ENCODE data around the gene NRARP. TPM values are rescaled to one million over a fixed set of nuclear protein-coding genes. Genes with fewer than 3 reads are reported as not detected.
A peak's percentile ranks its signal among the peaks of the same experiment; 100 is the strongest.

Gene NRARP
- total RNA-seq, 2 experiments from 2014 or later: 3.3 to 4.4 TPM

GRCh38 chr9:137294091-137294680 is 7.9 kb downstream of the NRARP start:
- TF ChIP-seq, protein P1, sequence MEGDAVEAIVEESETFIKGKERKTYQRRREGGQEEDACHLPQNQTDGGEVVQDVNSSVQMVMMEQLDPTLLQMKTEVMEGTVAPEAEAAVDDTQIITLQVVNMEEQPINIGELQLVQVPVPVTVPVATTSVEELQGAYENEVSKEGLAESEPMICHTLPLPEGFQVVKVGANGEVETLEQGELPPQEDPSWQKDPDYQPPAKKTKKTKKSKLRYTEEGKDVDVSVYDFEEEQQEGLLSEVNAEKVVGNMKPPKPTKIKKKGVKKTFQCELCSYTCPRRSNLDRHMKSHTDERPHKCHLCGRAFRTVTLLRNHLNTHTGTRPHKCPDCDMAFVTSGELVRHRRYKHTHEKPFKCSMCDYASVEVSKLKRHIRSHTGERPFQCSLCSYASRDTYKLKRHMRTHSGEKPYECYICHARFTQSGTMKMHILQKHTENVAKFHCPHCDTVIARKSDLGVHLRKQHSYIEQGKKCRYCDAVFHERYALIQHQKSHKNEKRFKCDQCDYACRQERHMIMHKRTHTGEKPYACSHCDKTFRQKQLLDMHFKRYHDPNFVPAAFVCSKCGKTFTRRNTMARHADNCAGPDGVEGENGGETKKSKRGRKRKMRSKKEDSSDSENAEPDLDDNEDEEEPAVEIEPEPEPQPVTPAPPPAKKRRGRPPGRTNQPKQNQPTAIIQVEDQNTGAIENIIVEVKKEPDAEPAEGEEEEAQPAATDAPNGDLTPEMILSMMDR (IDR thresholded peaks at IDR 0.05): no peak
- DNase-seq (peak; percentile 52), ATAC-seq (peak; percentile 69)
- POLR2A ChIA-PET: interaction anchor here (1.1 kb wide), 1 partner anchor 14 kb away, joined by 3 read pairs; no protein-coding TSS in a partner anchor
- Mint-ChIP-seq H3K36me3 (ENCODE audit: low read depth) (no peaks in the 10 kb centered on the region), H3K27me3 (peaks cover 34% of the 10 kb centered on the region), H3K9me3 (no peaks in the 10 kb centered on the region), H3K4me1 (ENCODE audit: low read depth) (peaks cover 3% of the 10 kb centered on the region), H3K4me3 (no peak overlapping the region), H3K27ac (no peak overlapping the region)
- CTCF ChIA-PET: interaction anchor here (0.8 to 1.5 kb wide), 3 partner anchors 11 to 149 kb away, joined by 3 to 4 read pairs (median 3); partner anchors contain the start of gene EXD3
- intact Hi-C loops (cut with micrococcal nuclease): loop anchor here (10.0 kb wide), 1 partner anchor 111 kb away; no protein-coding TSS in a partner anchor

GRCh38 chr9:137293482-137294090 is 8.5 kb downstream of the NRARP start:
- TF ChIP-seq, protein P1 (IDR thresholded peaks at IDR 0.05): no peak
- ChIA-PET CTCF (interaction anchor here (1.5 kb wide), 2 partner anchors 129 to 150 kb away, joined by 3 to 4 read pairs; partner anchors contain the start of gene EXD3), POLR2A (interaction anchor here (1.1 kb wide), 1 partner anchor 13 kb away, joined by 3 read pairs; no protein-coding TSS in a partner anchor)
- DNase-seq (no peak), ATAC-seq (no peak)
- peaks cover 33% of the 10 kb centered on the region for H3K27me3 Mint-ChIP-seq
- no peak overlapping the region for H3K4me3 Mint-ChIP-seq
- H3K4me1 Mint-ChIP-seq (ENCODE audit: low read depth): peaks cover 3% of the 10 kb centered on the region
- H3K9me3 Mint-ChIP-seq: no peaks in the 10 kb centered on the region
- intact Hi-C loops (cut with micrococcal nuclease): loop anchor here (10.0 kb wide), 1 partner anchor 111 kb away; no protein-coding TSS in a partner anchor
- no peaks in the 10 kb centered on the region for H3K36me3 Mint-ChIP-seq (ENCODE audit: low read depth)
- no peak overlapping the region for H3K27ac Mint-ChIP-seq

- Mint-ChIP-seq H3K4me3 (no peak overlapping the region), H3K4me1 (ENCODE audit: low read depth) (peaks cover 3% of the 10 kb centered on the region), H3K36me3 (ENCODE audit: low read depth) (no peaks in the 10 kb centered on the region), H3K27me3 (peaks cover 29% of the 10 kb centered on the region), H3K9me3 (no peaks in the 10 kb centered on the region), H3K27ac (no peak overlapping the region)
- TF ChIP-seq, protein P1 (IDR thresholded peaks at IDR 0.05): no peak
- CTCF ChIA-PET: interaction anchor here (1.5 kb wide), 1 partner anchor 130 kb away, joined by 3 read pairs; the partner anchor contains the start of gene EXD3
- POLR2A ChIA-PET: interaction anchor here (1.1 kb wide), 1 partner anchor 13 kb away, joined by 3 read pairs; no protein-coding TSS in a partner anchor
- DNase-seq (no peak), ATAC-seq (no peak)
- intact Hi-C loops (cut with micrococcal nuclease): loop anchor here (10.0 kb wide), 1 partner anchor 112 kb away; no protein-coding TSS in a partner anchor
Observed at GRCh38 chr9:137293094-137293481, 9.0 kb downstream of the NRARP start.

DNA sequence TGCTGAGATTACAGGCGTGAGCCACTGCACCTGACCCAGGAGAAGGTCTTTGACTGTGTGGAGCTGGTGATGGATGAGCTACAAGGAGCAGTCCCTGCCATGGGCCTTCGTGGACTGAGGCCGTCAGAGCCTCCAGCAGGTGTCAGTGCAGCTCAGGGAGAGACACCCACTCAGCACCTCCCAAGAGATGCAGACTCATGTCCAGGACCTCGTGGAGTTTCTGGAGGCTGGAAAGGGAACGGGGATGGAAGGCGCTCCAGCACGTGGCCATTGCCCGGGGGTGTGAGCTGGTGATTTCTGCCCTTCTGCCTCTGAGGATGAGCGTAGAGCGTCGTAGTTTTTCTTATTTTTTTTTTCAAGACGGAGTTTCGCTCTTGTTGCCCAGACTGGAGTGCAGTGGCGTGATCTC is 15.1 kb downstream of the NRARP start:
- intact Hi-C loops (cut with micrococcal nuclease): no loop called here
- Mint-ChIP-seq H3K27ac (no peak overlapping the region), H3K4me3 (no peak overlapping the region), H3K36me3 (ENCODE audit: low read depth) (no peaks in the 10 kb centered on the region), H3K9me3 (no peaks in the 10 kb centered on the region), H3K4me1 (ENCODE audit: low read depth) (no peaks in the 10 kb centered on the region), H3K27me3 (peaks cover 6% of the 10 kb centered on the region)
- TF ChIP-seq, protein P1 (IDR thresholded peaks at IDR 0.05): no peak
- DNase-seq: peak; percentile 53
- CTCF ChIA-PET: interaction anchor here (0.6 to 1.8 kb wide), 17 partner anchors 14 to 254 kb away, joined by 3 to 8 read pairs (median 3); partner anchors contain the start of genes EXD3, NOXA1 and NRARP
- ATAC-seq: peak; percentile 71
- POLR2A ChIA-PET: interaction anchor here (0.8 to 1.4 kb wide), 3 partner anchors 10 to 30 kb away, joined by 3 to 4 read pairs (median 3); partner anchors contain the start of gene TOR4A

Data from activated CD8-positive, alpha-beta T cell treated with anti-CD3 and anti-CD28 coated beads for 36 hours (primary cell).